ENCODE results near the gene RPL26.
"Not testable (repeated sequence)": the region's sequence is repeated elsewhere in the genome, so short reads cannot be mapped to it uniquely, and the experiment has no call there.

RPL26 gene

GRCh38 chr17:8412089-8412488 lies 29.1 kb upstream of the RPL26 start:
- Histone ChIP-seq H3K4me3 (ENCODE audit: low read length) (no peak overlapping the region), H3K4me1 (ENCODE audit: insufficient read depth, low read length) (0 out of 2 replicates have a peak, but pooled peaks cover 4% of the 10 kb centered on the region), H3K9ac (ENCODE audit: low read depth, low read length) (no peak overlapping the region), H3K36me3 (ENCODE audit: insufficient read depth, low read length) (no peaks in the 10 kb centered on the region), H3K27me3 (ENCODE audit: insufficient read depth, low read length) (no peaks in the 10 kb centered on the region), H3K9me3 (ENCODE audit: insufficient read depth, low read depth, low read length) (no peaks in the 10 kb centered on the region), H3K27ac (ENCODE audit: low read depth, low read length) (no peak overlapping the region)
- WGBS = 79% methylated on average over 5 of the region's 5 CpGs

DNA sequence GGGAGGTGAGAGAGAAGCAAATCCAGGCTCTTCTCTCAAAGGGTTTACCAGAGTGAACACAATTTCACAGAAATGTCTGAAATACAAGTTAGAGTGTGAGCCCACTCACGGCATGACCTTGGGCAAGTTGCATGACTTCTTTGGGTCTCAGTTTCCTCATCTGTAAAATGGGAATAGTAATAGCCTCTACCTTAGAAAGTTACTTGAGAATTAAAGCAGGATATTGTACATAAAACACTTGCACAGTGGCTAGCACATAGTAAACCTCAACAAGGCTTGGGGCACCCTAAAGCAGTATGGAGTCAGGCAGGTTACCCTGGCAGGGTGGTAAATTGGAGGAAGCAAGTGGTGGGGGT lies 27.9 kb upstream of the RPL26 start:
- no peak overlapping the region for H3K27ac ChIP-seq (ENCODE audit: low read depth, low read length)
- no peaks in the 10 kb centered on the region for H3K27me3 ChIP-seq (ENCODE audit: insufficient read depth, low read length)
- H3K4me1 ChIP-seq (ENCODE audit: insufficient read depth, low read length) = 0 out of 2 replicates have a peak, but pooled peaks cover 4% of the 10 kb centered on the region
- no peak overlapping the region for H3K4me3 ChIP-seq (ENCODE audit: low read length)
- H3K9me3 ChIP-seq (ENCODE audit: insufficient read depth, low read depth, low read length) = no peaks in the 10 kb centered on the region
- no peaks in the 10 kb centered on the region for H3K36me3 ChIP-seq (ENCODE audit: insufficient read depth, low read length)
- no peak overlapping the region for H3K9ac ChIP-seq (ENCODE audit: low read depth, low read length)
- WGBS = 75% methylated on average over 1 of the region's 1 CpG

DNA sequence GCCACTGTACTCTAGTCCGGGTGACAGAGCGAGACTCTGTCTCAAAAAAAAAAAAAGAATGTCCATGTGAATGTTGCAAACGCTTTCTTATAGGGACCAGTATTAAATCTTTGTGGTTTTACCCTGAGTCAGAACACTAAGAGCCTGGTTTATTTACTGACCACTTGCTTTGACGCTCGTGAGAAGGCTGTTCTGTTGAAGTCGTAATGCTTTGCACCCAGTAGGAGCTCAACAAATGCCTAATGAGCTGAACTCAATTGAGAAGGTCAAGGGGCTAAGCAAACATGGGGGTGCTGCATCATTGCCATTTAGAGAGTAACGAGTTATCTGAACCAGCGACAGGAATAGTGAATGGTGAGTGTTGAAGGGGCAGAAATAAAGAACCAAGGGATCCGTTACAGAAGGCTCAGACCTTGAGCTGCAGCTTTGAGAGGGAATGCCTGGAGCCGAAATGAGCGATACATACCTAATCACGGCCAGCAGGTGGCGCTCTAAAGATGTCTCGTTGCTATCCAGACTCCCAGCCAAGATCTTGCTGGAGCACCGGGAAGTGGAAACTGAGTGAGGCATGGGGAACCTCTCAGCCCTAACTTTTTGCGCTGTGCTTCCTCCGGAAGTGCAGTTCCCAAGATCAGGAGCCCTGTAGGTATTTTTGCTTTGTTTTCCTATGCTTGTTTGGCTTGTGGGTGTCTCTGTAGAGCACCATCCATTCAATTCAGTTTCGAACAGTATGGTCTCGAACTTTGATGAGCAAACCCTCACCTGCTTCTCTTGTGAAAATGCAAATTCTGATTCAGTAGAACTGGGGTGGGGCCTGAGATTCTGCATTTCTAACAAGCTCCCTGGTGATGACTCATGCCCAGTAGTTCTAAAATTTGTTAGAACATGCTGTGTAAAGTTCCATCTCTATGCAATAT lies 27.2 kb upstream of the RPL26 start:
- Histone ChIP-seq H3K27me3 (ENCODE audit: insufficient read depth, low read length) (no peaks in the 10 kb centered on the region), H3K9me3 (ENCODE audit: insufficient read depth, low read depth, low read length) (no peaks in the 10 kb centered on the region), H3K4me1 (ENCODE audit: insufficient read depth, low read length) (0 out of 2 replicates have a peak, but pooled peaks cover 4% of the 10 kb centered on the region), H3K9ac (ENCODE audit: low read depth, low read length) (no peak overlapping the region), H3K27ac (ENCODE audit: low read depth, low read length) (no peak overlapping the region), H3K36me3 (ENCODE audit: insufficient read depth, low read length) (no peaks in the 10 kb centered on the region), H3K4me3 (ENCODE audit: low read length) (no peak overlapping the region)
- 38% methylated on average over 19 of the region's 19 CpGs for WGBS

GRCh38 chr17:8408371-8408770 lies 25.4 kb upstream of the RPL26 start:
- Histone ChIP-seq H3K27ac (ENCODE audit: low read depth, low read length) (no peak overlapping the region), H3K9me3 (ENCODE audit: insufficient read depth, low read depth, low read length) (no peaks in the 10 kb centered on the region), H3K9ac (ENCODE audit: low read depth, low read length) (0 out of 2 replicates have a peak overlapping the region, but pooled peaks have one; percentile 12), H3K4me3 (ENCODE audit: low read length) (no peak overlapping the region), H3K27me3 (ENCODE audit: insufficient read depth, low read length) (no peaks in the 10 kb centered on the region), H3K36me3 (ENCODE audit: insufficient read depth, low read length) (no peaks in the 10 kb centered on the region), H3K4me1 (ENCODE audit: insufficient read depth, low read length) (0 out of 2 replicates have a peak, but pooled peaks cover 4% of the 10 kb centered on the region)
- WGBS = 77% methylated on average over 14 of the region's 14 CpGs

DNA sequence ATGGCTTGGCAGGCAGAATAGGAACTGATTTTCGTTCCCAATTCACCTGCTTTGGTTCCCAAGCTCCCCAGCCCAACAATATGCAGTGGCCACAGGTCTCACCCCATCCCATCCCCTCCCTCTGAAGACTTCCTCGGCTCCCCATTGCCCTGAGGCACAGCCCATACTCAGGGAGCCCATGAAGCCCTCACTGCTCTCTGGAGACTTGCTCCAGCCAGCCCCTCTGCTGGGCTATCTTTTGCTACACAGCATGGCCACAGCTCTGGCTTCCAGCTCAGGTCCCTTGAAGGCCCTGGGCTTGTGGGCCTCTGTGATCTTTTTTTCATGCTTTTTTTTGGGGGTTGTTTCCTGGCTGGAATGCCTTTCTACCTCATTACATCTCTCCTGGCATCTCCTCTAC lies 23.2 kb upstream of the RPL26 start:
- Histone ChIP-seq H3K9ac (ENCODE audit: low read depth, low read length) (no peak overlapping the region), H3K4me1 (ENCODE audit: insufficient read depth, low read length) (0 out of 2 replicates have a peak, but pooled peaks cover 4% of the 10 kb centered on the region), H3K9me3 (ENCODE audit: insufficient read depth, low read depth, low read length) (no peaks in the 10 kb centered on the region), H3K27ac (ENCODE audit: low read depth, low read length) (no peak overlapping the region), H3K4me3 (ENCODE audit: low read length) (no peak overlapping the region), H3K27me3 (ENCODE audit: insufficient read depth, low read length) (no peaks in the 10 kb centered on the region), H3K36me3 (ENCODE audit: insufficient read depth, low read length) (no peaks in the 10 kb centered on the region)
- 90% methylated on average over 2 of the region's 2 CpGs for WGBS

GRCh38 chr17:8405499-8406016 lies 22.6 kb upstream of the RPL26 start:
- Histone ChIP-seq H3K4me3 (ENCODE audit: low read length) (no peak overlapping the region), H3K36me3 (ENCODE audit: insufficient read depth, low read length) (no peaks in the 10 kb centered on the region), H3K9ac (ENCODE audit: low read depth, low read length) (no peak overlapping the region), H3K4me1 (ENCODE audit: insufficient read depth, low read length) (0 out of 2 replicates have a peak, but pooled peaks cover 4% of the 10 kb centered on the region), H3K9me3 (ENCODE audit: insufficient read depth, low read depth, low read length) (no peaks in the 10 kb centered on the region), H3K27ac (ENCODE audit: low read depth, low read length) (no peak overlapping the region), H3K27me3 (ENCODE audit: insufficient read depth, low read length) (no peaks in the 10 kb centered on the region)
- WGBS = 90% methylated on average over 11 of the region's 11 CpGs

GRCh38 chr17:8402921-8403536 lies 20.0 kb upstream of the RPL26 start:
- H3K27ac ChIP-seq (ENCODE audit: low read depth, low read length) = no peak overlapping the region
- no peaks in the 10 kb centered on the region for H3K27me3 ChIP-seq (ENCODE audit: insufficient read depth, low read length)
- no peaks in the 10 kb centered on the region for H3K9me3 ChIP-seq (ENCODE audit: insufficient read depth, low read depth, low read length)
- H3K9ac ChIP-seq (ENCODE audit: low read depth, low read length) = no peak overlapping the region
- H3K4me3 ChIP-seq (ENCODE audit: low read length) = no peak overlapping the region
- no peaks in the 10 kb centered on the region for H3K36me3 ChIP-seq (ENCODE audit: insufficient read depth, low read length)
- WGBS = 89% methylated on average over 10 of the region's 11 CpGs
- H3K4me1 ChIP-seq (ENCODE audit: insufficient read depth, low read length) = no peaks in the 10 kb centered on the region

DNA sequence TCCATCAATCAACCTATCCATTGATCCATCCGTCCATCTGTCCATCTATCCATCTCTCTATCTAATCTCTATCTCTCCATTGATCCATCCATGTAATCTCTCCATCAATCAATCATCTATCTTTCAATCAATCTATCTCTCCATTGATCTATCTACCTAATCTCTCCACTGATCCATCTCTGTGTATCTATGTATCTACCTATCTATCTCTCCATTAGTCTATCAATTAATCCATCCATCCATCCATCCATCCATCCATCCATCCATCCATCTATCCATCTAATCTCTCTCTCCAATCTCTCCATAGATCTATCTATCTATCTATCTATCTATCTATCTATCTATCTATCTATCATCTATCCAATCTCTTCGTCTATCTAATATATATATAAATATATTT lies 18.1 kb upstream of the RPL26 start:
- Histone ChIP-seq H3K27me3 (ENCODE audit: insufficient read depth, low read length) (peaks cover 2% of the 10 kb centered on the region; the same call in 1 of the 2 replicates), H3K4me1 (ENCODE audit: insufficient read depth, low read length) (no peaks in the 10 kb centered on the region), H3K36me3 (ENCODE audit: insufficient read depth, low read length) (no peaks in the 10 kb centered on the region), H3K9me3 (ENCODE audit: insufficient read depth, low read depth, low read length) (no peaks in the 10 kb centered on the region), H3K9ac (ENCODE audit: low read depth, low read length) (no peak overlapping the region), H3K4me3 (ENCODE audit: low read length) (no peak overlapping the region), H3K27ac (ENCODE audit: low read depth, low read length) (no peak overlapping the region)
- WGBS = 86% methylated on average over 1 of the region's 2 CpGs

DNA sequence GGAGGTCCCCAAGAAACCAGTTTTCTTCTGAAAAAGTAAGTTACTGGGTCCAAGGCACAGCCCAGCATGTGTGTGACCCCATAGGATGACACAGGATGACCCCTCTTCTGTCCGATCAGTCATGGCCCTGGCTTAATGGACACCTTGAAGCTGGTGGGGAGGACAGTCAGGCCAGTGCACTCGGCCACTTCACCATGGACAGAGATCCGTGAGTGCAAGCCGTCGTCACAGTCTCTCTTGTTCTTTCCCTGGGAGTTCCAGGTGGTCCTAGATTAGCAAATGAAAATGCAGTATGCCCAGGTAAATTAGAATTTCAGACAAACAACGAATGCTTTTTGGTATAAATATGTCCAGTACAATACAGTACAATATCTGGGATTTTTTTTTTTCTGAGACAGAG lies 16.0 kb upstream of the RPL26 start:
- Histone ChIP-seq H3K9ac (ENCODE audit: low read depth, low read length) (no peak overlapping the region), H3K27ac (ENCODE audit: low read depth, low read length) (no peak overlapping the region), H3K4me1 (ENCODE audit: insufficient read depth, low read length) (no peaks in the 10 kb centered on the region), H3K9me3 (ENCODE audit: insufficient read depth, low read depth, low read length) (no peaks in the 10 kb centered on the region), H3K36me3 (ENCODE audit: insufficient read depth, low read length) (no peaks in the 10 kb centered on the region), H3K4me3 (ENCODE audit: low read length) (no peak overlapping the region), H3K27me3 (ENCODE audit: insufficient read depth, low read length) (peaks cover 2% of the 10 kb centered on the region; the same call in 1 of the 2 replicates)
- WGBS = 76% methylated on average over 6 of the region's 6 CpGs

GRCh38 chr17:8397636-8398035 lies 14.6 kb upstream of the RPL26 start, which contains the start of gene RNF222:
Gene RNF222 (minus strand): TSS chr17:8397827. CDS start chr17:8393461, 4,366 bp downstream.
- WGBS = 82% methylated on average over 13 of the region's 13 CpGs
- no peak within 1 kb of the TSS for H3K4me3 ChIP-seq (ENCODE audit: low read length)
- H3K9me3 ChIP-seq (ENCODE audit: insufficient read depth, low read depth, low read length) = no peaks in the 10 kb centered on the region
- H3K27me3 ChIP-seq (ENCODE audit: insufficient read depth, low read length) = peaks cover 2% of the 10 kb centered on the region; the same call in 1 of the 2 replicates
- H3K9ac ChIP-seq (ENCODE audit: low read depth, low read length) = no peak within 1 kb of the TSS
- H3K27ac ChIP-seq (ENCODE audit: low read depth, low read length) = no peak within 1 kb of the TSS
- H3K4me1 ChIP-seq (ENCODE audit: insufficient read depth, low read length) = no peaks in the 10 kb centered on the region
- no peaks in the 10 kb centered on the region for H3K36me3 ChIP-seq (ENCODE audit: insufficient read depth, low read length)

DNA sequence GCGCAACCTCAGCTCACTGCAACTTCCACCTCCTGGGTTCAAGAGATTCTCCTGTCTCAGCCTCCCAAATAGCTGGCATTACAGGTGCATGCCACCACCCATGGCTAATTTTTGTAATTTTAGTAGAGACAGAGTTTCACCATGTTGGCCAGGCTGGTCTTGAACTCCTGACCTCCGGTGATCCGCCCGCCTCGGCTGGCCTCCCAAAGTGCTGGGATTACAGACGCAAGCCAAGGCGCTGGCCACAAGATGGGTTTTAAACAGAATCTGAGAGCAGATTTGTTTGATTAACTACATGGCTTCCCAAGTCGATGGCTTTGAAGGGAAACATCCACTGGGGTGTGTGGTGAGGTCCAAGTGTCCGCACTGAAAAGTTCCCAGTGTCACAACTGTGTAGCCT lies 11.5 kb upstream of the RPL26 start:
- not testable (repeated sequence) for H3K27ac ChIP-seq (ENCODE audit: low read depth, low read length); H3K4me3 ChIP-seq (ENCODE audit: low read length); H3K4me1 ChIP-seq (ENCODE audit: insufficient read depth, low read length); H3K9me3 ChIP-seq (ENCODE audit: insufficient read depth, low read depth, low read length); H3K36me3 ChIP-seq (ENCODE audit: insufficient read depth, low read length); H3K9ac ChIP-seq (ENCODE audit: low read depth, low read length); H3K27me3 ChIP-seq (ENCODE audit: insufficient read depth, low read length)
- 96% methylated on average over 9 of the region's 9 CpGs for WGBS
